Measurements from ENCODE around the gene COPS3.
A peak's percentile ranks its signal among the peaks of the same experiment; 100 is the strongest.

Gene COPS3

GRCh38 chr17:17280613-17281549 is at the start of gene COPS3:
Gene COPS3, minus strand, starts transcription at chr17:17281246. Its CDS starts 60 bp downstream, at chr17:17281186.
- H3K4me3 ChIP-seq (ENCODE audit: low read depth, low read length), result peak within 1 kb of the TSS; percentile 99
- TF ChIP-seq, protein P1, sequence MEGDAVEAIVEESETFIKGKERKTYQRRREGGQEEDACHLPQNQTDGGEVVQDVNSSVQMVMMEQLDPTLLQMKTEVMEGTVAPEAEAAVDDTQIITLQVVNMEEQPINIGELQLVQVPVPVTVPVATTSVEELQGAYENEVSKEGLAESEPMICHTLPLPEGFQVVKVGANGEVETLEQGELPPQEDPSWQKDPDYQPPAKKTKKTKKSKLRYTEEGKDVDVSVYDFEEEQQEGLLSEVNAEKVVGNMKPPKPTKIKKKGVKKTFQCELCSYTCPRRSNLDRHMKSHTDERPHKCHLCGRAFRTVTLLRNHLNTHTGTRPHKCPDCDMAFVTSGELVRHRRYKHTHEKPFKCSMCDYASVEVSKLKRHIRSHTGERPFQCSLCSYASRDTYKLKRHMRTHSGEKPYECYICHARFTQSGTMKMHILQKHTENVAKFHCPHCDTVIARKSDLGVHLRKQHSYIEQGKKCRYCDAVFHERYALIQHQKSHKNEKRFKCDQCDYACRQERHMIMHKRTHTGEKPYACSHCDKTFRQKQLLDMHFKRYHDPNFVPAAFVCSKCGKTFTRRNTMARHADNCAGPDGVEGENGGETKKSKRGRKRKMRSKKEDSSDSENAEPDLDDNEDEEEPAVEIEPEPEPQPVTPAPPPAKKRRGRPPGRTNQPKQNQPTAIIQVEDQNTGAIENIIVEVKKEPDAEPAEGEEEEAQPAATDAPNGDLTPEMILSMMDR (conservative IDR thresholded peaks at IDR 0.05; ENCODE audit: low read depth, low read length), result no peak
- DNase-seq (ENCODE audit: low read depth), result peak; percentile 98

DNA sequence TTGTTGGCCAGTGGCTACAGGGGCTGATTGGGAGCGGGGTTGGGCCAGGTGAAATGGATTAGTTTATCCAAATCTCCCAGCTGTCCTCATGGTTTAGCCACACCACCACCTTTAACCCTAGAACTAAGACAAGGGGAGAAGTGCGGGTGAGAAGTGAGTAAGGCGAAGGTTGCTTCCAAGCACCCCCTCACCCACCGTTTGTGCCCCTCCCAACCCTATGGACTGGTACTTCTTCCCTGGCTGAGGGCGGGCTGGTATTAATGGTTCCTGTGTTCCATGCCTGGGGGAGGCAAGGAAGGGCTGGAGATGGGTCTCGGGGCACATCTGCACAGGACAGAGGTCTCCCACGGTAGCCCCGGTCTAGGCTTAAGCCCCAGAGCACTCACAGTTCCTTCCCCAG is 47.2 kb upstream of the COPS3 start:
- TF ChIP-seq, protein P1 (conservative IDR thresholded peaks at IDR 0.05; ENCODE audit: low read depth, low read length), result no peak
- H3K4me3 ChIP-seq (ENCODE audit: low read depth, low read length), result no peak overlapping the region
- DNase-seq (ENCODE audit: low read depth), result no peak

GRCh38 chr17:17326275-17326875 is 45.3 kb upstream of the COPS3 start:
- no peak overlapping the region for H3K4me3 ChIP-seq (ENCODE audit: low read depth, low read length)
- TF ChIP-seq, protein P1 (conservative IDR thresholded peaks at IDR 0.05; ENCODE audit: low read depth, low read length), result no peak
- no peak for DNase-seq (ENCODE audit: low read depth)

- H3K4me3 ChIP-seq (ENCODE audit: low read depth, low read length), result no peak overlapping the region
- TF ChIP-seq, protein P1 (conservative IDR thresholded peaks at IDR 0.05; ENCODE audit: low read depth, low read length), result no peak
- DNase-seq (ENCODE audit: low read depth), result no peak
These were observed 44.8 kb upstream of the COPS3 start for GRCh38 chr17:17325816-17326215.

DNA sequence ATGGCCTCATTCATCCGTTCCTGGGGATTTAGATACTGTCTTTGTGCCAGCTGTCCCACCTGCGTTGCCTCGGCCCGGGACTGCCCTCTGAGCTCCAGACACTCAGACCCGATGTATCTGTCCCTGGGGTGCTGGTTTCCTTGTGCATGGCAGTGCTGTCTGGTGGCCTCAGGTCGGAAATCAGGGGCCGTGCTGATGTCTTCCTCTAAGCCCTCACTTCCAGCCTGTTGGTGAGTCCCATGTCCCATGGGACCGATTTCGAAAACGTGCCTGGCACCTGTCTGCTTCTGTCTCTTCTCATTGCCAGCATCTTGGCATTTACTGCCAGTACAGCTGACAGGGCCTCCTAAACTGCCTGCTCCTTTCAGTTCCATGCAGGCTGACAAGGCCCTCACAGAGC is 44.2 kb upstream of the COPS3 start:
- TF ChIP-seq, protein P1 (conservative IDR thresholded peaks at IDR 0.05; ENCODE audit: low read depth, low read length), result no peak

GRCh38 chr17:17324616-17325015 is 43.6 kb upstream of the COPS3 start:
- TF ChIP-seq, protein P1 (conservative IDR thresholded peaks at IDR 0.05; ENCODE audit: low read depth, low read length), result no peak
- DNase-seq (ENCODE audit: low read depth), result no peak
- no peak overlapping the region for H3K4me3 ChIP-seq (ENCODE audit: low read depth, low read length)

More for the DNA sequence above, 44.2 kb upstream of the COPS3 start:
- H3K4me3 ChIP-seq (ENCODE audit: low read depth, low read length), result no peak overlapping the region
- DNase-seq (ENCODE audit: low read depth), result no peak
